A549 (cell line): Measurements from ENCODE around the gene SULT1B1.

ENCODE experiments used
- CHD4 ChIP-seq: fragments of 200-600 bp; sonication (generic); IDR thresholded peaks from 2 replicates; pipeline ENCODE4 v1.6.1; 2016; ENCODE audit warnings: antibody characterized with exemption, mild to moderate bottlenecking, borderline replicate concordance
- ESRRA ChIP-seq: fragments of 150-350 bp; IDR thresholded peaks from 2 replicates; pipeline ENCODE4 v1.6.1; 2014; ENCODE audit warnings: mild to moderate bottlenecking, low read length, borderline replicate concordance
- MAFK ChIP-seq: fragments of 450-650 bp; IDR thresholded peaks from 2 replicates; pipeline ENCODE4 v1.6.1; 2014; ENCODE audit not compliant: partially characterized antibody
- POLR2A ChIP-seq: IDR thresholded peaks from 2 replicates; pipeline ENCODE4 v1.6.1; 2012; ENCODE audit warnings: mild to moderate bottlenecking, low read length
- TF ChIP-seq, protein P1 (sequence below): fragments of >200 bp; sonication (Bioruptor Twin); formaldehyde crosslinking; IDR thresholded peaks from 3 replicates; pipeline ENCODE4 v1.5.1; 2016
- TF ChIP-seq, protein P2 (sequence below): IDR thresholded peaks from 2 replicates; pipeline ENCODE4 v1.6.1; 2012
- TF ChIP-seq, protein P3 (sequence below): fragments of 450-650 bp; IDR thresholded peaks from 2 replicates; pipeline ENCODE4 v1.6.1; 2014; ENCODE audit warnings: antibody characterized with exemption

DNA sequence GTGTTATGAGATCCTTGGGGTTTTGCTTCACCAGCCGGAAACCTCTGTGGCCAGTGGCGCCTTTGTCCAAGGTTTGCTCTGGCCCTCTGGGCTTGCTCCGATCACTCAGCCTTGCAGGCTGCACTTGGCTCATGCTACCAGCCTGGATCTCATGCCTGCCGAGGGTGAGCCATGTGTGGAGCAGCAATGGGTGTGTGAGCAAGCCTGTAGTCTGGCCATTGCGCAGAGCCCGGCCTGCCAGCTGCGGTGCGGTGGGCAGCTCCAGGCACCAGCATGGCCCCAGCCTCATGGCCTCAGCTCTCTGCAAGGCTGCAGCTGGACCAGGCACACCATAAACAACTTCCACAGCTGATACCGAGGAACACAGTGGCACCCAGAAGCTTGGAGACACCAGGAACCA lies 17.8 kb downstream of the SULT1B1 start:
- TF ChIP-seq, protein P1, sequence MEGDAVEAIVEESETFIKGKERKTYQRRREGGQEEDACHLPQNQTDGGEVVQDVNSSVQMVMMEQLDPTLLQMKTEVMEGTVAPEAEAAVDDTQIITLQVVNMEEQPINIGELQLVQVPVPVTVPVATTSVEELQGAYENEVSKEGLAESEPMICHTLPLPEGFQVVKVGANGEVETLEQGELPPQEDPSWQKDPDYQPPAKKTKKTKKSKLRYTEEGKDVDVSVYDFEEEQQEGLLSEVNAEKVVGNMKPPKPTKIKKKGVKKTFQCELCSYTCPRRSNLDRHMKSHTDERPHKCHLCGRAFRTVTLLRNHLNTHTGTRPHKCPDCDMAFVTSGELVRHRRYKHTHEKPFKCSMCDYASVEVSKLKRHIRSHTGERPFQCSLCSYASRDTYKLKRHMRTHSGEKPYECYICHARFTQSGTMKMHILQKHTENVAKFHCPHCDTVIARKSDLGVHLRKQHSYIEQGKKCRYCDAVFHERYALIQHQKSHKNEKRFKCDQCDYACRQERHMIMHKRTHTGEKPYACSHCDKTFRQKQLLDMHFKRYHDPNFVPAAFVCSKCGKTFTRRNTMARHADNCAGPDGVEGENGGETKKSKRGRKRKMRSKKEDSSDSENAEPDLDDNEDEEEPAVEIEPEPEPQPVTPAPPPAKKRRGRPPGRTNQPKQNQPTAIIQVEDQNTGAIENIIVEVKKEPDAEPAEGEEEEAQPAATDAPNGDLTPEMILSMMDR = no peak
- TF ChIP-seq POLR2A = no peak
- TF ChIP-seq CHD4 = no peak
- TF ChIP-seq, protein P2, sequence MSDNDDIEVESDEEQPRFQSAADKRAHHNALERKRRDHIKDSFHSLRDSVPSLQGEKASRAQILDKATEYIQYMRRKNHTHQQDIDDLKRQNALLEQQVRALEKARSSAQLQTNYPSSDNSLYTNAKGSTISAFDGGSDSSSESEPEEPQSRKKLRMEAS = no peak
- no peak for TF ChIP-seq ESRRA
- no peak for TF ChIP-seq MAFK
- TF ChIP-seq, protein P3, sequence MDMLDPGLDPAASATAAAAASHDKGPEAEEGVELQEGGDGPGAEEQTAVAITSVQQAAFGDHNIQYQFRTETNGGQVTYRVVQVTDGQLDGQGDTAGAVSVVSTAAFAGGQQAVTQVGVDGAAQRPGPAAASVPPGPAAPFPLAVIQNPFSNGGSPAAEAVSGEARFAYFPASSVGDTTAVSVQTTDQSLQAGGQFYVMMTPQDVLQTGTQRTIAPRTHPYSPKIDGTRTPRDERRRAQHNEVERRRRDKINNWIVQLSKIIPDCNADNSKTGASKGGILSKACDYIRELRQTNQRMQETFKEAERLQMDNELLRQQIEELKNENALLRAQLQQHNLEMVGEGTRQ = no peak
